WTC11 (cell line): ENCODE results near the gene GUCY2C. TPM values are rescaled to one million over a fixed set of nuclear protein-coding genes. Genes with fewer than 3 reads are reported as not detected.
A peak's percentile ranks its signal among the peaks of the same experiment; 100 is the strongest.

ENCODE experiments used
- ATAC-seq: fragments of 200-7000 bp; cut with Tn5 transposase; 2 replicates; pipeline ENCODE4 v1.10.0; 2021; ENCODE audit warnings: mild to moderate bottlenecking, moderate library complexity
- CTCF ChIA-PET: fragments of 300-600 bp; sonication (Branson Sonifier 250); formaldehyde crosslinking; loops from one replicate; lab custom pipeline; 2021; ENCODE audit warnings: antibody characterized with exemption; lab: Charles Lee
- POLR2A ChIA-PET: fragments of 350-600 bp; sonication (Branson Sonifier 250); formaldehyde crosslinking; loops from one replicate; lab custom pipeline; 2021; ENCODE audit warnings: antibody characterized with exemption; lab: Charles Lee
- DNase-seq: peaks from one replicate; pipeline ENCODE4 v3.0.0; 2021; ENCODE audit warnings: low spot score
- H3K27ac Mint-ChIP-seq: 2 replicates; pipeline ENCODE4 v1.8.0; 2021; ENCODE audit warnings: mixed read lengths
- H3K27me3 Mint-ChIP-seq: 2 replicates; pipeline ENCODE4 v1.8.0; 2021; ENCODE audit warnings: low read depth, mild to moderate bottlenecking, moderate library complexity, mixed read lengths
- H3K36me3 Mint-ChIP-seq: 2 replicates; pipeline ENCODE4 v1.8.0; 2021; ENCODE audit warnings: mixed read lengths
- H3K4me1 Mint-ChIP-seq: 2 replicates; pipeline ENCODE4 v1.8.0; 2022; ENCODE audit warnings: mixed read lengths
- H3K4me3 Mint-ChIP-seq: 2 replicates; pipeline ENCODE4 v1.8.0; 2021; ENCODE audit warnings: mild to moderate bottlenecking, moderate library complexity, mixed read lengths
- H3K9me3 Mint-ChIP-seq: 2 replicates; pipeline ENCODE4 v1.8.0; 2021; ENCODE audit warnings: mixed read lengths
- ATF2 ChIP-seq: sonication (generic); formaldehyde crosslinking; IDR thresholded peaks from 2 replicates; pipeline ENCODE4 v1.8.1; 2022; ENCODE audit warnings: low read depth, missing genetic modification reagents, borderline replicate concordance
- CBFB ChIP-seq: sonication (generic); formaldehyde crosslinking; IDR thresholded peaks from 2 replicates; pipeline ENCODE4 v1.8.1; 2022; ENCODE audit warnings: mild to moderate bottlenecking, low read depth, missing genetic modification reagents
- JAZF1 ChIP-seq: fragments of 250-450 bp; sonication (Bioruptor Pico); IDR thresholded peaks from 2 replicates; pipeline ENCODE4 v1.9.0; 2021; ENCODE audit warnings: moderate library complexity, mild to moderate bottlenecking, inconsistent platforms
- KAT7 ChIP-seq: sonication (generic); formaldehyde crosslinking; IDR thresholded peaks from 2 replicates; pipeline ENCODE4 v1.8.1; 2023; ENCODE audit warnings: missing genetic modification reagents, mild to moderate bottlenecking, borderline replicate concordance
- NR2C2 ChIP-seq: sonication (generic); formaldehyde crosslinking; IDR thresholded peaks from 2 replicates; pipeline ENCODE4 v1.8.0; 2022; ENCODE audit warnings: mild to moderate bottlenecking, missing genetic modification reagents
- NR3C1 ChIP-seq: sonication (generic); formaldehyde crosslinking; conservative IDR thresholded peaks from 2 replicates; pipeline ENCODE4 v1.8.1; 2023; ENCODE audit warnings: low read depth, mild to moderate bottlenecking, missing genetic modification reagents
- PRRX2 ChIP-seq: fragments of 250-450 bp; sonication (Bioruptor Pico); IDR thresholded peaks from 2 replicates; pipeline ENCODE4 v1.8.0; 2021; ENCODE audit warnings: mild to moderate bottlenecking
- SMAD3 ChIP-seq: sonication (generic); formaldehyde crosslinking; IDR thresholded peaks from 2 replicates; pipeline ENCODE4 v1.8.0; 2022; ENCODE audit warnings: missing genetic modification reagents, mild to moderate bottlenecking, borderline replicate concordance
- SOX15 ChIP-seq: fragments of 250-450 bp; sonication (Bioruptor Pico); IDR thresholded peaks from 2 replicates; pipeline ENCODE4 v1.9.0; 2021; ENCODE audit warnings: mild to moderate bottlenecking
- STAT6 ChIP-seq: sonication (generic); formaldehyde crosslinking; conservative IDR thresholded peaks from 2 replicates; pipeline ENCODE4 v1.8.1; 2023; ENCODE audit warnings: mild to moderate bottlenecking, low read depth, missing genetic modification reagents, moderate library complexity
- TCF7 ChIP-seq: sonication (generic); formaldehyde crosslinking; IDR thresholded peaks from 2 replicates; pipeline ENCODE4 v1.8.0; 2022; ENCODE audit warnings: mild to moderate bottlenecking, low read depth, missing genetic modification reagents, moderate library complexity
- TEAD4 ChIP-seq: sonication (generic); formaldehyde crosslinking; IDR thresholded peaks from 2 replicates; pipeline ENCODE4 v1.8.0; 2022; ENCODE audit warnings: mild to moderate bottlenecking, missing genetic modification reagents
- TP53 ChIP-seq: sonication (generic); formaldehyde crosslinking; IDR thresholded peaks from 2 replicates; pipeline ENCODE4 v1.8.1; 2023; ENCODE audit warnings: mild to moderate bottlenecking, missing genetic modification reagents
- USF2 ChIP-seq: sonication (generic); formaldehyde crosslinking; IDR thresholded peaks from 2 replicates; pipeline ENCODE4 v1.8.1; 2023; ENCODE audit warnings: mild to moderate bottlenecking, missing genetic modification reagents, moderate library complexity
- ZNF121 ChIP-seq: sonication (generic); formaldehyde crosslinking; IDR thresholded peaks from 2 replicates; pipeline ENCODE4 v1.8.0; 2023; ENCODE audit warnings: missing genetic modification reagents
- total RNA-seq: library from RNA; stranded (reverse); gene quantifications from 3 replicates; pipeline ENCODE4 v1.2.3, GENCODE V29; 2021
- TF ChIP-seq, protein P1 (sequence below): sonication (generic); formaldehyde crosslinking; IDR thresholded peaks from 2 replicates; pipeline ENCODE4 v1.8.0; 2022; ENCODE audit warnings: mild to moderate bottlenecking, missing genetic modification reagents
- TF ChIP-seq, protein P2 (sequence below): sonication (generic); formaldehyde crosslinking; IDR thresholded peaks from 2 replicates; pipeline ENCODE4 v1.8.1; 2023; ENCODE audit warnings: mild to moderate bottlenecking, missing genetic modification reagents, borderline replicate concordance
- TF ChIP-seq, protein P3 (sequence below): fragments of 250-450 bp; sonication (Bioruptor Pico); IDR thresholded peaks from 2 replicates; pipeline ENCODE4 v1.9.0; 2021; ENCODE audit warnings: mild to moderate bottlenecking, borderline replicate concordance
- TF ChIP-seq, protein P4 (sequence below): sonication (generic); formaldehyde crosslinking; IDR thresholded peaks from 2 replicates; pipeline ENCODE4 v1.8.0; 2023; ENCODE audit warnings: missing genetic modification reagents

GUCY2C gene
- total RNA-seq, 1 experiment from 2014 or later: 3.9 TPM

- TF ChIP-seq, protein P1, sequence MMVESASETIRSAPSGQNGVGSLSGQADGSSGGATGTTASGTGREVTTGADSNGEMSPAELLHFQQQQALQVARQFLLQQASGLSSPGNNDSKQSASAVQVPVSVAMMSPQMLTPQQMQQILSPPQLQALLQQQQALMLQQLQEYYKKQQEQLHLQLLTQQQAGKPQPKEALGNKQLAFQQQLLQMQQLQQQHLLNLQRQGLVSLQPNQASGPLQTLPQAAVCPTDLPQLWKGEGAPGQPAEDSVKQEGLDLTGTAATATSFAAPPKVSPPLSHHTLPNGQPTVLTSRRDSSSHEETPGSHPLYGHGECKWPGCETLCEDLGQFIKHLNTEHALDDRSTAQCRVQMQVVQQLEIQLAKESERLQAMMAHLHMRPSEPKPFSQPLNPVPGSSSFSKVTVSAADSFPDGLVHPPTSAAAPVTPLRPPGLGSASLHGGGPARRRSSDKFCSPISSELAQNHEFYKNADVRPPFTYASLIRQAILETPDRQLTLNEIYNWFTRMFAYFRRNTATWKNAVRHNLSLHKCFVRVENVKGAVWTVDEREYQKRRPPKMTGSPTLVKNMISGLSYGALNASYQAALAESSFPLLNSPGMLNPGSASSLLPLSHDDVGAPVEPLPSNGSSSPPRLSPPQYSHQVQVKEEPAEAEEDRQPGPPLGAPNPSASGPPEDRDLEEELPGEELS (CRISPR knock-in tag): no peak
- TF ChIP-seq ZNF121 (CRISPR knock-in tag): no peak
- TF ChIP-seq SOX15 (CRISPR knock-in tag): no peak
- no peak for TF ChIP-seq ATF2 (CRISPR knock-in tag)
These were observed 18.0 kb upstream of the GUCY2C start (continued) for GRCh38 chr12:14714437-14714836.

DNA sequence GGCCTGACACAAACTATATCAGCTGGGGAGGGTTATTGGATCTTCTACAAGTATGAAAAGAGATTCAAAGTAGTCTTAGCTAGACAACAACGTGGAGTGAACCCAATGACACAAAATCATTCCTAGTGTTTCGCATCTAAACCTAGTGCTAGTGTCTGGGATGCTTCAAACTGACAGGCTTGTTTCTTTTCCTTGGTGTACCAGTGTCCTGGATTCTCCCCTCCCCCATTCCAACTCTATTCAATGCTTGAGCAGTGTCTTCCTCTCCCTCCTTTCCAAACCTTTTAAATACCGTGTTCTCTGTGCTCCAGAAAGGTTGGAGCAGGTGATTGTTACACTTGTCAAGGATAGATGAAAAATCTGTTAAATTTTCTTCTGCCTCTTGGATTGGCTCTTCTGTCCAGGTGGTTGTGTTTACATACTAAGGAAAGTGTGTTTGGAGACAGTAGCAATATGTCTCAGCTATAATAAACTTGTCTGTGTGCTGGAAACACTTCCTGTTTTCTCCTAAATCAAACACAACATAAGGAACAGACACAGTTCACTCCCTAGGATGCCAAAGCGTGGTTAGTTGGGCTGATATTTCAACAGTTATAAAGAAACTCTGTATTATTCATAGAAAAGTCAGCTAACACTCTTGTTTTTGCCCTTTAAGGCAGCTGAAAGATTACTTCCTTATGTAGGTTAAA, 14.4 kb upstream of the GUCY2C start:
- ChIA-PET CTCF (interaction anchor here (0.6 to 1.2 kb wide), 3 partner anchors 45 to 235 kb away, joined by 3 to 6 read pairs (median 3); no protein-coding TSS in a partner anchor), POLR2A (interaction anchor here (0.6 to 2.1 kb wide), 4 partner anchors 12 to 63 kb away, joined by 3 to 6 read pairs (median 4); a partner anchor contains a TSS)
- peak; percentile 78 for ATAC-seq
- H3K27ac Mint-ChIP-seq: peak overlapping the region; percentile 88
- H3K4me1 Mint-ChIP-seq: peaks cover 63% of the 10 kb centered on the region
- peaks cover 6% of the 10 kb centered on the region for H3K9me3 Mint-ChIP-seq
- no peak for DNase-seq
- H3K4me3 Mint-ChIP-seq: peak overlapping the region; percentile 98
- H3K36me3 Mint-ChIP-seq: peaks cover 45% of the 10 kb centered on the region
- H3K27me3 Mint-ChIP-seq: no peaks in the 10 kb centered on the region; the same call in 1 of the 2 replicates
- no peak for TF ChIP-seq PRRX2 (CRISPR knock-in tag)
- TF ChIP-seq, protein P2, sequence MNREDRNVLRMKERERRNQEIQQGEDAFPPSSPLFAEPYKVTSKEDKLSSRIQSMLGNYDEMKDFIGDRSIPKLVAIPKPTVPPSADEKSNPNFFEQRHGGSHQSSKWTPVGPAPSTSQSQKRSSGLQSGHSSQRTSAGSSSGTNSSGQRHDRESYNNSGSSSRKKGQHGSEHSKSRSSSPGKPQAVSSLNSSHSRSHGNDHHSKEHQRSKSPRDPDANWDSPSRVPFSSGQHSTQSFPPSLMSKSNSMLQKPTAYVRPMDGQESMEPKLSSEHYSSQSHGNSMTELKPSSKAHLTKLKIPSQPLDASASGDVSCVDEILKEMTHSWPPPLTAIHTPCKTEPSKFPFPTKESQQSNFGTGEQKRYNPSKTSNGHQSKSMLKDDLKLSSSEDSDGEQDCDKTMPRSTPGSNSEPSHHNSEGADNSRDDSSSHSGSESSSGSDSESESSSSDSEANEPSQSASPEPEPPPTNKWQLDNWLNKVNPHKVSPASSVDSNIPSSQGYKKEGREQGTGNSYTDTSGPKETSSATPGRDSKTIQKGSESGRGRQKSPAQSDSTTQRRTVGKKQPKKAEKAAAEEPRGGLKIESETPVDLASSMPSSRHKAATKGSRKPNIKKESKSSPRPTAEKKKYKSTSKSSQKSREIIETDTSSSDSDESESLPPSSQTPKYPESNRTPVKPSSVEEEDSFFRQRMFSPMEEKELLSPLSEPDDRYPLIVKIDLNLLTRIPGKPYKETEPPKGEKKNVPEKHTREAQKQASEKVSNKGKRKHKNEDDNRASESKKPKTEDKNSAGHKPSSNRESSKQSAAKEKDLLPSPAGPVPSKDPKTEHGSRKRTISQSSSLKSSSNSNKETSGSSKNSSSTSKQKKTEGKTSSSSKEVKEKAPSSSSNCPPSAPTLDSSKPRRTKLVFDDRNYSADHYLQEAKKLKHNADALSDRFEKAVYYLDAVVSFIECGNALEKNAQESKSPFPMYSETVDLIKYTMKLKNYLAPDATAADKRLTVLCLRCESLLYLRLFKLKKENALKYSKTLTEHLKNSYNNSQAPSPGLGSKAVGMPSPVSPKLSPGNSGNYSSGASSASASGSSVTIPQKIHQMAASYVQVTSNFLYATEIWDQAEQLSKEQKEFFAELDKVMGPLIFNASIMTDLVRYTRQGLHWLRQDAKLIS (CRISPR knock-in tag): no peak; the same call in 1 of the 2 replicates
- TF ChIP-seq STAT6 (CRISPR knock-in tag): no peak
- TF ChIP-seq, protein P3, sequence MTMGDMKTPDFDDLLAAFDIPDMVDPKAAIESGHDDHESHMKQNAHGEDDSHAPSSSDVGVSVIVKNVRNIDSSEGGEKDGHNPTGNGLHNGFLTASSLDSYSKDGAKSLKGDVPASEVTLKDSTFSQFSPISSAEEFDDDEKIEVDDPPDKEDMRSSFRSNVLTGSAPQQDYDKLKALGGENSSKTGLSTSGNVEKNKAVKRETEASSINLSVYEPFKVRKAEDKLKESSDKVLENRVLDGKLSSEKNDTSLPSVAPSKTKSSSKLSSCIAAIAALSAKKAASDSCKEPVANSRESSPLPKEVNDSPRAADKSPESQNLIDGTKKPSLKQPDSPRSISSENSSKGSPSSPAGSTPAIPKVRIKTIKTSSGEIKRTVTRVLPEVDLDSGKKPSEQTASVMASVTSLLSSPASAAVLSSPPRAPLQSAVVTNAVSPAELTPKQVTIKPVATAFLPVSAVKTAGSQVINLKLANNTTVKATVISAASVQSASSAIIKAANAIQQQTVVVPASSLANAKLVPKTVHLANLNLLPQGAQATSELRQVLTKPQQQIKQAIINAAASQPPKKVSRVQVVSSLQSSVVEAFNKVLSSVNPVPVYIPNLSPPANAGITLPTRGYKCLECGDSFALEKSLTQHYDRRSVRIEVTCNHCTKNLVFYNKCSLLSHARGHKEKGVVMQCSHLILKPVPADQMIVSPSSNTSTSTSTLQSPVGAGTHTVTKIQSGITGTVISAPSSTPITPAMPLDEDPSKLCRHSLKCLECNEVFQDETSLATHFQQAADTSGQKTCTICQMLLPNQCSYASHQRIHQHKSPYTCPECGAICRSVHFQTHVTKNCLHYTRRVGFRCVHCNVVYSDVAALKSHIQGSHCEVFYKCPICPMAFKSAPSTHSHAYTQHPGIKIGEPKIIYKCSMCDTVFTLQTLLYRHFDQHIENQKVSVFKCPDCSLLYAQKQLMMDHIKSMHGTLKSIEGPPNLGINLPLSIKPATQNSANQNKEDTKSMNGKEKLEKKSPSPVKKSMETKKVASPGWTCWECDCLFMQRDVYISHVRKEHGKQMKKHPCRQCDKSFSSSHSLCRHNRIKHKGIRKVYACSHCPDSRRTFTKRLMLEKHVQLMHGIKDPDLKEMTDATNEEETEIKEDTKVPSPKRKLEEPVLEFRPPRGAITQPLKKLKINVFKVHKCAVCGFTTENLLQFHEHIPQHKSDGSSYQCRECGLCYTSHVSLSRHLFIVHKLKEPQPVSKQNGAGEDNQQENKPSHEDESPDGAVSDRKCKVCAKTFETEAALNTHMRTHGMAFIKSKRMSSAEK (CRISPR knock-in tag): no peak
- no peak for TF ChIP-seq NR3C1 (CRISPR knock-in tag)
- no peak for TF ChIP-seq NR2C2
- no peak for TF ChIP-seq KAT7 (CRISPR knock-in tag)
- TF ChIP-seq ZNF121 (CRISPR knock-in tag): no peak
- no peak for TF ChIP-seq USF2 (CRISPR knock-in tag)
- TF ChIP-seq SMAD3: no peak
- TF ChIP-seq, protein P4, sequence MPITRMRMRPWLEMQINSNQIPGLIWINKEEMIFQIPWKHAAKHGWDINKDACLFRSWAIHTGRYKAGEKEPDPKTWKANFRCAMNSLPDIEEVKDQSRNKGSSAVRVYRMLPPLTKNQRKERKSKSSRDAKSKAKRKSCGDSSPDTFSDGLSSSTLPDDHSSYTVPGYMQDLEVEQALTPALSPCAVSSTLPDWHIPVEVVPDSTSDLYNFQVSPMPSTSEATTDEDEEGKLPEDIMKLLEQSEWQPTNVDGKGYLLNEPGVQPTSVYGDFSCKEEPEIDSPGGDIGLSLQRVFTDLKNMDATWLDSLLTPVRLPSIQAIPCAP (CRISPR knock-in tag): no peak
- TF ChIP-seq TEAD4 (CRISPR knock-in tag): no peak
- no peak for TF ChIP-seq TCF7 (CRISPR knock-in tag)
- TF ChIP-seq JAZF1 (CRISPR knock-in tag): no peak
- TF ChIP-seq CBFB (CRISPR knock-in tag): no peak
- no peak for TF ChIP-seq TP53
